ENCODE data around the gene MAD1L1. TPM values are rescaled to one million over a fixed set of nuclear protein-coding genes. Genes with fewer than 3 reads are reported as not detected.
"Not testable (repeated sequence)": the region's sequence is repeated elsewhere in the genome, so short reads cannot be mapped to it uniquely, and the experiment has no call there.

The MAD1L1 gene
- total RNA-seq, 1 experiment from 2014 or later, result 43.8 TPM

- TF ChIP-seq STAT6 (CRISPR knock-in tag; conservative IDR thresholded peaks at IDR 0.05; ENCODE audit: low read depth) (no peak), CDX4 (CRISPR knock-in tag; IDR thresholded peaks at IDR 0.05; ENCODE audit: borderline replicate concordance) (no peak)
Measured at GRCh38 chr7:1882451-1882850, 350.3 kb downstream of the MAD1L1 start (continued).

- Mint-ChIP-seq H3K4me3 (no peak overlapping the region), H3K36me3 (peaks cover 14% of the 10 kb centered on the region), H3K4me1 (no peaks in the 10 kb centered on the region), H3K27ac (no peak overlapping the region), H3K9me3 (peaks cover 11% of the 10 kb centered on the region), H3K27me3 (ENCODE audit: low read depth) (no peaks in the 10 kb centered on the region)
- CTCF ChIA-PET, result no interaction called here
- POLR2A ChIA-PET, result no interaction called here
- ATAC-seq, result no peak
- TF ChIP-seq ZNF219 (CRISPR knock-in tag; IDR thresholded peaks at IDR 0.05; ENCODE audit: borderline replicate concordance) (no peak), TEAD4 (CRISPR knock-in tag; IDR thresholded peaks at IDR 0.05) (no peak), GRHL2 (CRISPR knock-in tag; IDR thresholded peaks at IDR 0.05; ENCODE audit: insufficient replicate concordance, severe bottlenecking) (no peak), FOXP4 (CRISPR knock-in tag; IDR thresholded peaks at IDR 0.05) (no peak), ZNF263 (CRISPR knock-in tag; IDR thresholded peaks at IDR 0.05; ENCODE audit: low read depth) (no peak), TEAD1 (CRISPR knock-in tag; IDR thresholded peaks at IDR 0.05) (no peak), STAT6 (CRISPR knock-in tag; conservative IDR thresholded peaks at IDR 0.05; ENCODE audit: low read depth) (no peak), ERG (CRISPR knock-in tag; IDR thresholded peaks at IDR 0.05) (no peak), SMAD4 (CRISPR knock-in tag; IDR thresholded peaks at IDR 0.05) (no peak), ZNF396 (CRISPR knock-in tag; IDR thresholded peaks at IDR 0.05; ENCODE audit: borderline replicate concordance) (no peak)
- no peak for DNase-seq (ENCODE audit: low spot score)
Measured at GRCh38 chr7:1881946-1882345, 350.8 kb downstream of the MAD1L1 start.

GRCh38 chr7:1876641-1877040 lies 356.1 kb downstream of the MAD1L1 start:
- H3K27me3 Mint-ChIP-seq (ENCODE audit: low read depth); H3K27ac Mint-ChIP-seq; H3K4me3 Mint-ChIP-seq; DNase-seq (ENCODE audit: low spot score); H3K36me3 Mint-ChIP-seq; POLR2A ChIA-PET; CTCF ChIA-PET; ATAC-seq: not testable (repeated sequence)
- Mint-ChIP-seq H3K4me1 (peaks cover 13% of the 10 kb centered on the region), H3K9me3 (peaks cover 12% of the 10 kb centered on the region)
